ENCODE results near the gene DUSP1. TPM values are rescaled to one million over a fixed set of nuclear protein-coding genes. Genes with fewer than 3 reads are reported as not detected.
A peak's percentile ranks its signal among the peaks of the same experiment; 100 is the strongest.

Gene DUSP1
- total and polyA plus RNA-seq, 2 of the 13 experiments (the other 11 are each of a cell fraction or from before 2014, with no cell fraction given), result 27.1 to 55.5 TPM

GRCh38 chr5:172766287-172767108 is 4.5 kb downstream of the DUSP1 start (continued):
- TF ChIP-seq MAFK (conservative IDR thresholded peaks at IDR 0.05 in 1 of 2, IDR thresholded peaks at IDR 0.05 in 1 of 2; ENCODE audit: low read length in 2 of 2) (peak; percentile 54 to 55; a peak in 3 of 4 replicates), THRA (CRISPR knock-in tag; IDR thresholded peaks at IDR 0.05; ENCODE audit: borderline replicate concordance) (peak; percentile 87; the same call in 1 of the 2 replicates), HOMEZ (CRISPR knock-in tag; IDR thresholded peaks at IDR 0.05; ENCODE audit: low read depth) (0 out of 2 replicates have a peak, but pooled peaks have one; percentile 35), ARID4A (CRISPR knock-in tag; IDR thresholded peaks at IDR 0.05; ENCODE audit: borderline replicate concordance) (peak; percentile 39; the same call in 1 of the 2 replicates), ZNF205 (CRISPR knock-in tag; IDR thresholded peaks at IDR 0.05) (peak; percentile 42; the same call in 1 of the 2 replicates), ATF3 (CRISPR knock-in tag; IDR thresholded peaks at IDR 0.05) (0 out of 2 replicates have a peak, but pooled peaks have one; percentile 29), ZNF614 (CRISPR knock-in tag; IDR thresholded peaks at IDR 0.05; ENCODE audit: borderline replicate concordance) (peak; percentile 51; the same call in 1 of the 2 replicates), MAF1 (CRISPR knock-in tag; IDR thresholded peaks at IDR 0.05; ENCODE audit: borderline replicate concordance) (no peak), HMGXB3 (CRISPR knock-in tag; IDR thresholded peaks at IDR 0.05; ENCODE audit: borderline replicate concordance) (no peak), REXO4 (CRISPR knock-in tag; IDR thresholded peaks at IDR 0.05; ENCODE audit: borderline replicate concordance) (no peak), MLX (CRISPR knock-in tag; IDR thresholded peaks at IDR 0.05) (peak; percentile 60; the same call in 1 of the 2 replicates), KDM1A (CRISPR knock-in tag; IDR thresholded peaks at IDR 0.05) (peak; percentile 70; the same call in 1 of the 2 replicates), ZNF691 (CRISPR knock-in tag; IDR thresholded peaks at IDR 0.05; ENCODE audit: borderline replicate concordance, low read depth) (0 out of 2 replicates have a peak, but pooled peaks have one; percentile 37)
